Vagina (tissue), 2 donors: ENCODE data around the gene TIMM44.
"Not testable (repeated sequence)": the region's sequence is repeated elsewhere in the genome, so short reads cannot be mapped to it uniquely, and the experiment has no call there.

Source experiments
- POLR2A ChIP-seq, 2 donors: fragments of 450-650 bp; IDR thresholded peaks; one replicate each; pipeline ENCODE4 v1.6.1; 2017; ENCODE audit warnings: antibody characterized with exemption in 2 of 2, mild to moderate bottlenecking in 2 of 2, moderate library complexity in 2 of 2
- POLR2AphosphoS5 ChIP-seq, 2 donors: sonication (generic); formaldehyde crosslinking; IDR thresholded peaks; one replicate each; pipeline ENCODE4 v1.9.0; 2017; ENCODE audit warnings: antibody characterized with exemption in 2 of 2, mild to moderate bottlenecking in 2 of 2, low read depth in 1 of 2; ENCODE audit not compliant: insufficient read depth in 1 of 2
- TF ChIP-seq, protein P1 (sequence below), 3 experiments: fragments of 450-650 bp in 2 of 3; fragments of 200-600 bp in 1 of 3; sonication (generic) in 1 of 3; IDR thresholded peaks; one replicate each; pipeline ENCODE4 v1.5.1; 2017 to 2019; ENCODE audit warnings: antibody characterized with exemption in 3 of 3, mild to moderate bottlenecking in 2 of 3, moderate library complexity in 2 of 3

DNA sequence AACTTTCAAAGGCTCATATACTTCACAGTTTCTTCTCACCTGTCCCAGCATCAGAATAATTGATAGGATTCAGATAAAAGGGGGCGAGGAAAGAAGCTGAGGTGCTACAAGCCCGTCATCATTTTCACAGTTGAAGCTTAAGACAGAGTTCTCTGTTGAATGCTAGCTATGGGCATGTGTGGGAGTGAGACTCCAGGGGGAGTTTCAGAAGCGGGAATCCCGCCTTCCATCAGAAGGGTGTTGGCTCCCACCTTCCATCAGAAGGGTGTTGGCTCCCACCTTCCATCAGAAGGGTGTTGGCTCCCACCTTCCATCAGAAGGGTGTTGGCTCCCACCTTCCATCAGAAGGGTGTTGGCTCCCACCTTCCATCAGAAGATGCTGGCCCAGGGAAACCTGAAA, 17.6 kb upstream of the TIMM44 start:
- TF ChIP-seq, protein P1, sequence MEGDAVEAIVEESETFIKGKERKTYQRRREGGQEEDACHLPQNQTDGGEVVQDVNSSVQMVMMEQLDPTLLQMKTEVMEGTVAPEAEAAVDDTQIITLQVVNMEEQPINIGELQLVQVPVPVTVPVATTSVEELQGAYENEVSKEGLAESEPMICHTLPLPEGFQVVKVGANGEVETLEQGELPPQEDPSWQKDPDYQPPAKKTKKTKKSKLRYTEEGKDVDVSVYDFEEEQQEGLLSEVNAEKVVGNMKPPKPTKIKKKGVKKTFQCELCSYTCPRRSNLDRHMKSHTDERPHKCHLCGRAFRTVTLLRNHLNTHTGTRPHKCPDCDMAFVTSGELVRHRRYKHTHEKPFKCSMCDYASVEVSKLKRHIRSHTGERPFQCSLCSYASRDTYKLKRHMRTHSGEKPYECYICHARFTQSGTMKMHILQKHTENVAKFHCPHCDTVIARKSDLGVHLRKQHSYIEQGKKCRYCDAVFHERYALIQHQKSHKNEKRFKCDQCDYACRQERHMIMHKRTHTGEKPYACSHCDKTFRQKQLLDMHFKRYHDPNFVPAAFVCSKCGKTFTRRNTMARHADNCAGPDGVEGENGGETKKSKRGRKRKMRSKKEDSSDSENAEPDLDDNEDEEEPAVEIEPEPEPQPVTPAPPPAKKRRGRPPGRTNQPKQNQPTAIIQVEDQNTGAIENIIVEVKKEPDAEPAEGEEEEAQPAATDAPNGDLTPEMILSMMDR (IDR thresholded peaks at IDR 0.05) = not testable (repeated sequence)
- not testable (repeated sequence) for TF ChIP-seq POLR2AphosphoS5 (IDR thresholded peaks at IDR 0.05; ENCODE audit: insufficient read depth in 1 of 2, low read depth in 1 of 2); POLR2A (IDR thresholded peaks at IDR 0.05)
